HG03066 (cell line): Measurements from ENCODE around the gene NUDT14.

Experiments
- ATAC-seq: cut with Tn5 transposase; IDR thresholded peaks from one replicate; pipeline ENCODE4 v1.9.1; 2021; ENCODE audit warnings: low read depth; ENCODE audit not compliant: unreplicated experiment

The NUDT14 gene

GRCh38 chr14:105212541-105213300 is 31.6 kb upstream of the NUDT14 start:
- ATAC-seq, result no peak

GRCh38 chr14:105211758-105212089 is 30.6 kb upstream of the NUDT14 start:
- no peak for ATAC-seq

GRCh38 chr14:105211086-105211757 is 30.1 kb upstream of the NUDT14 start:
- ATAC-seq, result no peak

GRCh38 chr14:105210266-105211025 is 29.3 kb upstream of the NUDT14 start:
- no peak for ATAC-seq

GRCh38 chr14:105209646-105210045 is 28.5 kb upstream of the NUDT14 start:
- no peak for ATAC-seq

- no peak for ATAC-seq
These were observed 28.0 kb upstream of the NUDT14 start for GRCh38 chr14:105209091-105209490.

- no peak for ATAC-seq
These were observed 27.6 kb upstream of the NUDT14 start for GRCh38 chr14:105208738-105209075.

GRCh38 chr14:105207996-105208737 is 27.1 kb upstream of the NUDT14 start:
- no peak for ATAC-seq

- no peak for ATAC-seq
These were observed 26.4 kb upstream of the NUDT14 start for GRCh38 chr14:105207460-105207901.

GRCh38 chr14:105206873-105207272 is 25.8 kb upstream of the NUDT14 start:
- ATAC-seq, result no peak

GRCh38 chr14:105205673-105206208 is 24.6 kb upstream of the NUDT14 start:
- ATAC-seq, result no peak

- ATAC-seq, result no peak
These were observed 24.0 kb upstream of the NUDT14 start for GRCh38 chr14:105204931-105205672.

GRCh38 chr14:105204206-105204930 is 23.3 kb upstream of the NUDT14 start:
- no peak for ATAC-seq

GRCh38 chr14:105203701-105204100 is 22.6 kb upstream of the NUDT14 start:
- no peak for ATAC-seq

- no peak for ATAC-seq
These were observed 22.0 kb upstream of the NUDT14 start for GRCh38 chr14:105203057-105203531.

GRCh38 chr14:105201925-105202513 is 20.9 kb upstream of the NUDT14 start:
- ATAC-seq, result no peak

- no peak for ATAC-seq
These were observed 20.2 kb upstream of the NUDT14 start for GRCh38 chr14:105201156-105201924.

- no peak for ATAC-seq
These were observed 19.5 kb upstream of the NUDT14 start for GRCh38 chr14:105200641-105201040.
